HepG2 (cell line): Measurements from ENCODE around the gene NUDT9.

Experiments
- HDAC1 ChIP-seq: sonication (generic); formaldehyde crosslinking; IDR thresholded peaks from 2 replicates; pipeline ENCODE4 v1.5.1; 2020; ENCODE audit warnings: mild to moderate bottlenecking, missing genetic modification reagents
- TBL1XR1 ChIP-seq: fragments of 150-350 bp; IDR thresholded peaks from 2 replicates; pipeline ENCODE4 v1.6.1; 2014; ENCODE audit warnings: borderline replicate concordance, low read length; ENCODE audit not compliant: partially characterized antibody
- XRCC5 ChIP-seq: fragments of 200-400 bp; formaldehyde crosslinking; optimal IDR thresholded peaks from 2 replicates; pipeline ENCODE3; 2017; ENCODE audit warnings: mild to moderate bottlenecking, low read length
- TF ChIP-seq, protein P1 (sequence below): sonication (generic); formaldehyde crosslinking; IDR thresholded peaks from 2 replicates; pipeline ENCODE4 v1.8.1; 2023; ENCODE audit warnings: mild to moderate bottlenecking, missing genetic modification reagents, borderline replicate concordance
- TF ChIP-seq, protein P2 (sequence below): sonication (generic); formaldehyde crosslinking; conservative IDR thresholded peaks from 2 replicates; pipeline ENCODE4 v1.4.0; 2020; ENCODE audit warnings: mild to moderate bottlenecking, missing genetic modification reagents, moderate library complexity

DNA sequence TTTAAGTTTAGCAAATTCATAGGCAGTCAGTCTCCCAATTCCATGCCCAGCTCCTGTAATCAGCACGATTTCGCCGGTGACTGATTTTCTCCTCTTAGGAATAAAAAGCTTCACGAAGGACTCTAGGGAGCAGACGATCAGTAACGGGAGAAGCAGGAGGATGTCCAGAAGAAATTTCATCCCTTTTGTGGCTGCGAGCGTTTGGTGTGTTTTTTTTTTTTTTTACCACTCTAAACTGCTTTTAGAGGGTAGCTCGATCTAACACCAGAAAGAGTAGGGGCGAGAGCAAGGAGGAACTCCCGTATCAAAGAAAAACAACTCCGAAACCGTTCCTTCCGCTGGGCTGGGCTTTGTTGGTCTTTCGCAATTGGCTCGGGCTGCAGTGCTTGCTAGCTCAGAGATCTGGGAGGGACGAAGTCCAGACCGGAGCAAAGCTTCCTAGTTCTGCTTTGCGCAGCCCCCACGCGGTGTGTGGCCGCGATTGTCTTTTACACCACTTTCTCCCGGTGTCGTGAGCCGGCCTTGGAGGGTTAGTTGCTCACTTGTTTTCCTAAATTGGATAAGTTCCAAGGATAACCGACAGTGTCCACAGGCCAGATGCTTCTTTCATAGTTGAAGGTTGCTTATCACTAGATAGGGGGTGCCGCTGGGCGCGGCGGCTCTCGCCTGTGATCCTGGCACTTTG, 31.3 kb upstream of the NUDT9 start, which contains the start of gene HSD17B11:
- TF ChIP-seq, protein P1, sequence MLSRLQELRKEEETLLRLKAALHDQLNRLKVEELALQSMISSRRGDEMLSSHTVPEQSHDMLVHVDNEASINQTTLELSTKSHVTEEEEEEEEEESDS (CRISPR knock-in tag): no peak; the same call in 1 of the 2 replicates
- peak; percentile 93 for TF ChIP-seq HDAC1 (CRISPR knock-in tag)
- TF ChIP-seq XRCC5: peak; percentile 97
- TF ChIP-seq TBL1XR1: no peak
- TF ChIP-seq, protein P2, sequence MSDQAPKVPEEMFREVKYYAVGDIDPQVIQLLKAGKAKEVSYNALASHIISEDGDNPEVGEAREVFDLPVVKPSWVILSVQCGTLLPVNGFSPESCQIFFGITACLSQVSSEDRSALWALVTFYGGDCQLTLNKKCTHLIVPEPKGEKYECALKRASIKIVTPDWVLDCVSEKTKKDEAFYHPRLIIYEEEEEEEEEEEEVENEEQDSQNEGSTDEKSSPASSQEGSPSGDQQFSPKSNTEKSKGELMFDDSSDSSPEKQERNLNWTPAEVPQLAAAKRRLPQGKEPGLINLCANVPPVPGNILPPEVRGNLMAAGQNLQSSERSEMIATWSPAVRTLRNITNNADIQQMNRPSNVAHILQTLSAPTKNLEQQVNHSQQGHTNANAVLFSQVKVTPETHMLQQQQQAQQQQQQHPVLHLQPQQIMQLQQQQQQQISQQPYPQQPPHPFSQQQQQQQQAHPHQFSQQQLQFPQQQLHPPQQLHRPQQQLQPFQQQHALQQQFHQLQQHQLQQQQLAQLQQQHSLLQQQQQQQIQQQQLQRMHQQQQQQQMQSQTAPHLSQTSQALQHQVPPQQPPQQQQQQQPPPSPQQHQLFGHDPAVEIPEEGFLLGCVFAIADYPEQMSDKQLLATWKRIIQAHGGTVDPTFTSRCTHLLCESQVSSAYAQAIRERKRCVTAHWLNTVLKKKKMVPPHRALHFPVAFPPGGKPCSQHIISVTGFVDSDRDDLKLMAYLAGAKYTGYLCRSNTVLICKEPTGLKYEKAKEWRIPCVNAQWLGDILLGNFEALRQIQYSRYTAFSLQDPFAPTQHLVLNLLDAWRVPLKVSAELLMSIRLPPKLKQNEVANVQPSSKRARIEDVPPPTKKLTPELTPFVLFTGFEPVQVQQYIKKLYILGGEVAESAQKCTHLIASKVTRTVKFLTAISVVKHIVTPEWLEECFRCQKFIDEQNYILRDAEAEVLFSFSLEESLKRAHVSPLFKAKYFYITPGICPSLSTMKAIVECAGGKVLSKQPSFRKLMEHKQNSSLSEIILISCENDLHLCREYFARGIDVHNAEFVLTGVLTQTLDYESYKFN (CRISPR knock-in tag): peak; percentile 95
